ENCODE results near the gene TEX26.
"Not testable (repeated sequence)": the region's sequence is repeated elsewhere in the genome, so short reads cannot be mapped to it uniquely, and the experiment has no call there.

The TEX26 gene

GRCh38 chr13:30920162-30920909 lies 12.1 kb upstream of the TEX26 start:
- DNase-seq, result no peak

- no peak for DNase-seq
These were observed 9.0 kb upstream of the TEX26 start for GRCh38 chr13:30923418-30923817.

GRCh38 chr13:30924721-30925120 lies 7.7 kb upstream of the TEX26 start:
- no peak for DNase-seq

- no peak for DNase-seq
These were observed 7.0 kb upstream of the TEX26 start for GRCh38 chr13:30925429-30925828.

GRCh38 chr13:30926781-30927180 lies 5.7 kb upstream of the TEX26 start:
- DNase-seq, result no peak

DNA sequence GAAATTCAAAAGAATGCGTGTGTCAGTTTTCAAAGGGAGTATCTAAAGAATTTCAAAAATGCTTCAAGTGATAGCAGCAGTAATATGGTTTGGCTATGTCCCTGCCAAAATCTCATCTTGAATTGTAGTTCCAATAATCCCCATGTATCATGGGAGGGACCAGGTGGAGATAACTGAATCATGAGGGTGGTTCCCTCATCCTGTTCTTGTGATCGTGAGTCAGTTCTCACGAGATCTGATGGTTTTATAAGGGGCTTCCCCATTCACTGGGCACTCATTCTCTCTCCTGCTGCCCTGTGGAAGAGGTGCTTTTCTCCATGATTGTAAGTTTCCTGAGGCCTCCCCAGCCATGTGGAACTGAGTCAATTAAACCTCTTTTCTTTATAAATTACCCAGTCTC lies 5.3 kb upstream of the TEX26 start:
- DNase-seq, result not testable (repeated sequence)

GRCh38 chr13:30927595-30927994 lies 4.9 kb upstream of the TEX26 start:
- no peak for DNase-seq

DNA sequence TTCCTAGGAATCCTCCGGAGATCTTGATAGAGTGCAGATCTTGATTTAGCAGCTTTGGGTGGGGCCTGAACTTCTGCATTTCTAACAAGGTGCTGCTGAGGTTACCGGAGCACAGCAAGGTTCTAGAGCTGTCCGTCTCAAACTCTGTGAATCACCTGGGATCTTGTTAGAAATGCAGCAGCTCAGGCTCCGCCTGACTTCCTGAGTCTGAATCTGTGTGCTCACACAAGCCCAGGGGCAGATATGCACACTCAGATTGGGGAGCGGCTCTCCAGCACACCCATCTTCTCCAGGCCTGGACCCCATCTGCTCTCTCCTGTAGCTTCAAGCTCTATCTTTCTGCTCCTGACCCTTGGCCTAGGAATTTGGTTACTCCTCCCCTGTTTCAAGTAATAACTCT lies 3.5 kb upstream of the TEX26 start:
- no peak for DNase-seq

GRCh38 chr13:30933354-30933670 lies 856 bp downstream of the TEX26 start:
- no peak for DNase-seq

GRCh38 chr13:30934381-30934780 lies 1.9 kb downstream of the TEX26 start:
- DNase-seq, result no peak

GRCh38 chr13:30934803-30935202 lies 2.3 kb downstream of the TEX26 start:
- no peak for DNase-seq

DNA sequence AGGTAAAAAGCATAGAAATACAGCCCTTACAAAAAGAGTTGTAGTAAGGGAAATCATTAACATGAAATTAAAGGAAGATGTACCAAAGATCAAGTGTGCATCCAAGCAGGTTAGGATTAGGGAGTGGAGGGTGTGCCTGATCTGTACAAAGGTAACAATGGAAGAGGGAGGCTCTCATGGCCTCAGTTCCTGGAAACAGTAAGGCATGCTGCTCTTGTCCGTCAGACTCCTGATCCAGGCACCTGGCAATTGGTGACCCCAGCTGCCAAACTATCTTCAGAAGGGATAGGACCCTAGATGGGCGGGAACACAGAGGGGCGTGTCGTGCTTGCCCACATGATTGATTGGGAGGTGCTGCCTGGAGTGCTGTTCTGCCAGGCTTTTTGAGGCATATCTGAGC lies 4.5 kb downstream of the TEX26 start:
- DNase-seq, result no peak

DNA sequence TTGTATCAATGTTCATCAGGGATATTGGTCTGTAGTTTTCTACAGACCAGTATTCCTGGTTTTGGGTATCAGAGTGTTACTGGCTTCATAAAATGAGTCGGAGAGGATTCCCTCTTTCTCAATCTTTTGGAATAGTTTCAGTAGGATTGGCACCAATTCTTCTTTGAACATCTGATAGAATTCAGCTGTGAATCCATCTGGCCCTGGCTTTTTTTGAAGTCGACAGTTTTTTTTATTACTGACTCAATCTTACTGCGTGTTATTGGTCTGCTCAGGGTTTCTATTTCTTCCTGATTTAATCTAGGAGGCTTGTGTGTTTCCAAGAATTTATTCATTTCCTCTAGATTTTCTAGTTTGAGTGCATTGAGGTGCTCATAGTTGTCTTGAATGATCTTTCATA lies 11.4 kb downstream of the TEX26 start:
- DNase-seq, result no peak

DNA sequence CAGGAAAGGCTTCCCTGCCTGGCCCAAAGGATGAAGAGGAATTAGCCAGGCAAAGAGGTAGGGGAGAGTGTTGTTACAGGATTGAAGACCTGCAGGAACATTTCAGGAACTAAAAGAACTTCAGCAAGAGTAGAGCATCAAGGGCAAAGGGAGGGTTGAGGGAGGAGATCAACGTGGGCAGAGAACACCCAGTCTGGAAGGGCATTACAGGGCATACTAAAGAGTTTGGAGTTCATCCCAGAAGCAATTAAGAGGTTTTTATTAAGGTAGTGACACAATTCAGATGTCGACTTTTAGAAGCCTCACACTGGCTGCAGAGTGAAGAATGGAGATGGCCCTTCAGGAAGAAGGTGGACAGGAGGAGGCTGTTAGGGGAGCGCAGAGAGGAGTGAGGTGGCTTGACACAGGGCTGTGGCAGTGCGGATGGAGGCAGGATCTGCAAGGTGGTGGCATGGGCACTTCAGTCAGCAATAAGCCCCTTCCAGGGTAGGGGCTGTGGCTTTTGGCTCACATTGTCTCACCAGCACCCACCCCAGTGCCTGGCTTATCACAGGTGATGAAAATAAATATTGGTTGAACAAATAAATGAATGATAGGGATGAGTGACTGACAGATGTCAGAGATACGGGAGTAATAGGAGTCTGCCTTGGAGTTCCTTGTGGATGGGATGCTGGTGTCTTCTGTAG lies 24.9 kb downstream of the TEX26 start:
- DNase-seq, result no peak

DNA sequence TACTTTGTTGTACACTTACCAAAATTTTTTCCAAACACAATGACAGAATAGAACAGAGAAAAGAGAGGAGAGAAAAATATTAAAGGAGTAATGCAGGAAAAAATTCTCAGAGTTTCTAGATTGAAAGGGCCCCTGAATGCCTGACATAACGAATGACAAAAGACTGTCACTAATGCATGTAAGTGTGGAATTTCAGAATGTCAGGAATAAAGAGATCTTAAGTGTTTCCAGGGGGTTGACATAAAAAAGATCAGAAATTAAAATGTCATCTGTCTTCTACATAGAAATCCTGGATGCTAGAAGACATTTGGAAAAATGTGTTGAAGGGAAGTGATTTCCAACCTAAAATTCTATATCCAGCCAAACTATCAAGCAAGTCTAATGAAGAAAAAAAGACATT lies 27.2 kb downstream of the TEX26 start:
- no peak for DNase-seq

DNA sequence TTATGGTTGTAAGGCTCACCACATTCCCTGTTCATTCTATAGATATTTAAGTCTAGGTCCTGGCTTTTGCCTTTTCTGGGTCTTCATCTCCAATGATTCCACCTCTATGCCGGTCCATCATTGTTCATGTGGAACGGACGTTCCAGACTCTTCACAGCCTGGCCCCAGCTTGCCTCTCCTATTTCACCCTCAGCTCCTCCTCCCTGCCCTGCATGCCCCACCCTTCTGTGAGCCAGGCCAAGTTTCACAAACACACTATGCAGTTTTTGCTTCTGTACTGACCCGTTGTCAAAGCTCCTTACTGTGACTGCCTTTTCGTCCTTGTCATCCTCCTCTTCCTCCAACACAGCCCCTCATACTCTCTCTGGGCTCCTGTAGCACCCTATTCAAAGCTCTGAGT lies 31.3 kb downstream of the TEX26 start:
- no peak for DNase-seq

DNA sequence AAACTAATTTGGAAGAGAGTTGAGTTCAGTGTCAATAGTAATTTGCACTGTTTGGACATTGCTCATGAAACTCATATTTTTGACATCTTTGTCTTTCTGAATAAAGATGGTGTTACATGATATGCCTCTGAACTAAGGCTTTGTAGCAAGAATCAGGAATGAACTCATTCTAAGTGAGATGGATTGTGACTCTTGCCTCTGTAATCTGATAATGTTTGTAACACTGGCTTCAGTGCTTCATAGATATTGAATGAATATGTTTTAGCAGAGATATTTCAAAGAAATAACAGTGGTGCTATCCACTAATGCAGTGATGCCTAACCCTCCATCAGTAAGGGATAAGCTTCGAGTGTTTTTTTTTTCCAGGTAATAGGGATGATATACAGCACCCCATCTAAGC lies 32.9 kb downstream of the TEX26 start:
- DNase-seq, result no peak

GRCh38 chr13:30966101-30966500 lies 33.6 kb downstream of the TEX26 start:
- DNase-seq, result no peak

GRCh38 chr13:30968846-30969245 lies 36.4 kb downstream of the TEX26 start:
- DNase-seq, result no peak

- no peak for DNase-seq
These were observed 39.1 kb downstream of the TEX26 start for GRCh38 chr13:30971575-30971974.

DNA sequence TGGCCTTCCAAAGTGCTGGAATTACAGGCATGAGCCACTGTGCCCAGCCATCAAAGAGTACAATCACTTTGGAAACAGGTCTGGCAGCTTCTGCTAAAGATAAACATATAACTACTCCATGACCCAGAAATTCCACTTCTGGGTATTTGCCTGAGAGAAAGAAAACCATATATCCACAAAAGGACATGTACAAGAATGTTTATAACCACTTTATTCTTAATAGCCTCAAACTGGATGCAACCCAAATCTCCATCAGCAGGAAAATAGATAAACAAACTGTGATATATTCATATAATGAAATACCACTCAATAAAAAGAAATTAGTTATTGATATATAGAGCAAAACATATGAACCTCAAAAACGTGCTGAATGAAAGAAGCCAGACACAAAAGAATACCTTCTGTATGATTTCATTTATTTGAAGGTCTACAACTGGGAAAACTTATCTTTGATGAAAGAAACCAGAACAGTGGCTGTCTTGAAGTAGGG lies 40.5 kb downstream of the TEX26 start:
- DNase-seq, result no peak

DNA sequence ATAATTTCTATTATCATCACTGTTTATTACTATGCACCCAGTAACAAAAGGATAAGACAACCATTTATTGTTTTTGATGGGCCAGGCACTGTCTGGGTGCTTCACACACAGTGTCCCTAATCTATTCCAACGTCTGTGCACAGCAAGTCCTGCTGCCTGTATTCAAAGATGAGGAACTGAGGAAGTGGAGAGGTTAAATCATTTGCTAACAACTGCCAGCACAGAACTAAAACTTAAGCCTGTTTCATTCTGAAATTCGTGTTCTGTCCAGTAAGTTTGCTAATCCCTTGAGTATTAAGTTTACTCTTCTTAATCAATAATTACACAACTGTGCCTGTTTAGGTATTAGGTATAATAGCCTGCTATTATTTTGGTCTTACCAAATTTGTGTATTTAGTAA lies 41.9 kb downstream of the TEX26 start:
- DNase-seq, result no peak

DNA sequence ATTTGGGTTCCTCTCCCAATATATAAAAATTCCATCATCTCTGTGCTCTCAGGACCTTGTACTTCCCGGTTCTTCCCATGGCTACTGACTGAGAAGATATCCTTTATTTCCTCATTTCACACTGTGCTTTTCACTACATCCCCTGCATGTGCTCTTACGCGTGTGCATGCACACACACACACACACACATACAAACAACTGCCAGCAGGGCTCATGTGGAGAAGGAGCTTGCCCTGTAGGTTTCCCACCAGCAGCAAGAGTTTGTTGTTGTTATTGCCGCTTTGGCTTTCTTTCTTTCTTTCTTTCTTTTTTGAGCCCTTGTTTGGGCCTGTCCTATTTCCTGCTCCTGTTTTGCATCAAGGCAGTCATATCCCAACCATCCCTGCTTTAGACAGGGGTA lies 43.6 kb downstream of the TEX26 start:
- no peak for DNase-seq

GRCh38 chr13:30978981-30979956 lies 46.8 kb downstream of the TEX26 start:
- DNase-seq, result no peak

Measured in CD4-positive, alpha-beta T cell treated with Interleukin-4 for 4 hours (primary cell).